IPS DF 6.9 (cell line): ENCODE measurements around the gene SHISAL1.

Source experiments
- DNase-seq: peaks from one replicate; pipeline ENCODE4 v3.0.0-alpha.2; 2013; ENCODE audit warnings: low read depth, low spot score
- H3K27ac ChIP-seq: one replicate; pipeline ENCODE4 v1.5.1; 2013; ENCODE audit warnings: low read length, control low read depth
- H3K27me3 ChIP-seq: 2 replicates; pipeline ENCODE4 v1.6.1; 2013; ENCODE audit warnings: mild to moderate bottlenecking, low read length; ENCODE audit not compliant: control insufficient read depth, insufficient read depth
- H3K36me3 ChIP-seq: 2 replicates; pipeline ENCODE4 v1.6.1; 2013; ENCODE audit warnings: low read length; ENCODE audit not compliant: control insufficient read depth, insufficient read depth
- H3K4me1 ChIP-seq: 2 replicates; pipeline ENCODE4 v1.6.1; 2013; ENCODE audit warnings: low read length; ENCODE audit not compliant: control insufficient read depth, insufficient read depth
- H3K4me3 ChIP-seq: 2 replicates; pipeline ENCODE4 v1.5.1; 2013; ENCODE audit warnings: mild to moderate bottlenecking, low read length
- H3K9me3 ChIP-seq: 2 replicates; pipeline ENCODE4 v1.6.1; 2013; ENCODE audit warnings: low read length, inconsistent platforms; ENCODE audit not compliant: control insufficient read depth, insufficient read depth
- WGBS: extraction: QIAGEN DNeasy Blood & Tissue Kit; methylation state at CpG from one replicate; pipeline ENCODE4 v1.1.7; 2013; ENCODE audit warnings: mixed read lengths, missing lambda C conversion rate; ENCODE audit not compliant: insufficient read length, insufficient coverage; 5-methylcytosine and 5-hydroxymethylcytosine counted together

The SHISAL1 gene

DNA sequence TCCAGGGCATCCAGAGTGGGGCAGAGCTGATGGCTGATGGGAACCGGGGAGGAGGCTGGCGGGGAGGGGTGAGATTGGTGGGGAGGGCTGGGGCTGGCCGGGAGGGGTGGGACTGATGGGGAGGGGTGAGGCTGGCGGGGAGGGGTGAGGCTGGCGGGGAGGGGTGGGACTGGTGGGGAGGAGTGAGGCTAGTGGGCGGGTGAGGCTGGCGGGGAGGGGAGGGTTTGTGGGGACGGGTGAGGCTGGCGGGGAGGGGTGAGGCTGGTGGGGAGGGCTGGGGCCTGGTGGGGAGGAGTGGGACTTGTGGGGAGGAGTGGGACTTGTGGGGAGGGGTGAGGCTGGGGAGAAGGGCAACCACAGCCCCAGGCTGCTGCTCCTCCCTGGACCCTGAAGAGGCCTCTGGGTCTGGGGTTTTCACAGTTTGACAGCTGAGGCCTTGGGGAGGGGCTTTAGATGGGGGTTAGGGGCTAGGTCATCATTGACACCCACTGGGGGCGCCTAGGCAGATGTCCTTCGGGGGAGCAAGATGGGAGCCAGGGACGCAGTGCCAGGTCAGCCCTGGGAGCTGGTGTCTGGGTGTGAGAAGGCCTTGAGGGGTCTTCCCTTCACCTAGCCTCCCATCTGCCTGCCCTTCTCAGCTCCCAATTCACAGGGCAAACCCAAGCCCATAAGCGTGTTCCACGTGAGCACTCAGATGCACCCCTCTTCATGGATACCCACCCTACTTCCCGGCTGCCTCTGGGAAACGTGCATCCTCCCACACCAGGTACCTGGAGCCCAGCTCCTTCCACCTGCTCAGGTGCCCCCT lies 105.4 kb downstream of the SHISAL1 start:
- Histone ChIP-seq H3K36me3 (no peaks in the 10 kb centered on the region), H3K4me3 (no peak overlapping the region), H3K9me3 (no peaks in the 10 kb centered on the region), H3K27me3 (no peaks in the 10 kb centered on the region), H3K27ac (no peak overlapping the region), H3K4me1 (peaks cover 2% of the 10 kb centered on the region; the same call in 1 of the 2 replicates)
- WGBS = no CpG with 5 or more reads among the region's 16 CpGs
- no peak for DNase-seq

DNA sequence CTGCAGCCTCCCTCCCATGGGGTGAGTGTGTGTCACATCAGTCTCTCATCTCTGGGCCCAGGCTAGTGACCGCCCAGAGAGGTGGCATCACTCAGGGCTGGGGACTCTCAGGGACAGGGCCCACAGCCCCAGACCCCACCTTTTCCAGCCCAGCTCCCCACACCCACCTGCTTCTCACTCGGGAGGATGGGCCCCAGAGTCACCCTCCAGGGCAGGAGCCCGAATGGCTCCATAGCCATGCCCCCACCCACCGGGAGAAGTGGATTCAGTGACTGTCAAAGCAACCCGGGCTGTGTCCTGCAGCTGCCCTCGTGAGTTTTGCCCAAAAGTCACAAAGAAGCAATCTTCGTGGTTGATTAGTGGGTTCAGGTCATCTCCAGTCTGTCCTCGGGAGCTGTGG lies 106.1 kb downstream of the SHISAL1 start:
- no CpG with 5 or more reads among the region's 8 CpGs for WGBS
- no peaks in the 10 kb centered on the region; the same call in 1 of the 2 replicates for H3K4me1 ChIP-seq
- H3K4me3 ChIP-seq = no peak overlapping the region
- no peak for DNase-seq
- H3K27ac ChIP-seq = no peak overlapping the region
- no peaks in the 10 kb centered on the region for H3K9me3 ChIP-seq
- no peaks in the 10 kb centered on the region for H3K36me3 ChIP-seq
- no peaks in the 10 kb centered on the region for H3K27me3 ChIP-seq

DNA sequence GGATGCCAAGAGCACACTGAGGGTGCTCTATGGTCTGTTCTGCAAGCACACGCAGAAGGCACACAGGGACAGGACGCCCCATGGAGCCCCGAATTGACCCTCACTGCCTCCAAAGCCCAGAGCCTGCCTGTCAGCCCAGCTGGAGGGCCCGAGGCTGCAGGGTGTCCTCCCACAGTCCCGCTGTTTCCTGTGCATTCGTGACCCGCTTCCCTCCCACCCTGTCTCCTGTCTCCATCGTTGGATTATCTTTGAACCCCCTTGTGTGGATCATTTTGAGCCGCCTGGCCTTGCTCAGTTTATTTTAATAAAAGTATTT lies 106.5 kb downstream of the SHISAL1 start:
- no peak overlapping the region for H3K27ac ChIP-seq
- H3K9me3 ChIP-seq = no peaks in the 10 kb centered on the region
- H3K4me3 ChIP-seq = no peak overlapping the region
- H3K27me3 ChIP-seq = no peaks in the 10 kb centered on the region
- no peak for DNase-seq
- no peaks in the 10 kb centered on the region for H3K4me1 ChIP-seq
- no CpG with 5 or more reads among the region's 9 CpGs for WGBS
- H3K36me3 ChIP-seq = no peaks in the 10 kb centered on the region

DNA sequence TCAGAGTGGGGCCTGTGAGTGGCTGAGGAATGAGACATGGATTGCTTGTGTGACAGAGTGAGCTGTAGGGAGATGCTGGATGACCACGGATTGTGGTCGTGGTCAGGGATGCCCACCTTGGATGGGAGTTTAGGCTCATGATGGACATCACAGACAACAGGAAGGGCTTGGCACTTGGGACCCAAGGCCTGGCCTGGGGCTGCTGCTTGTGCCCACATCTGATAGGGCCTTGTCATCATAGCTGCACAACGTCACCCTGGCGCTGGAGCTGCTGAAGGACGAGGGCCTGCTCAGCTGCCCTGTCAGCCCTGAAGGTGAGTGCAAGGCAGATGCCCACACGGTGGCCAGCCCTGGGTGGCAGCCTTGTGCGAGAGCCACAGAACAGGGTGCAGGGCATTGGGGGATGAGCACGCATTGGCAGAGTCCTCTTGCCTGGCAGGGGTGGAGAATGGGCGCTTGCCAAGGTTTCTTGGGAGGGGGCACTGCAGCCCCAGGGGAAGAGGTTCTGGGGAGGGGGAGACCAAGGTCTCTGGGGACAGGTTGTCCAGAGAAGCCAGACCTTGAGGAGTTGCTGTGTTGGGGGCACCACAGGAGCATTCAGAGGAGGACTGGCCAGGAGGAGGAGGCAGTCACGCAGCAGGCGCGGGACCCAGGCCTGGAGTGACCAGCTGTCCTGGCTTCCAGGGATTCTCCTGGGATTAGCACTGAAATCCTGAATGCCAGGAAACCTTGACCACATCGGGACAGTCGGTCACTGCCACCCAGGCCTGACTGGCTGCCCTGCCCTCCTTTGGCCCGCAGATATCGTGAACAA lies 107.0 kb downstream of the SHISAL1 start:
- no peaks in the 10 kb centered on the region for H3K4me1 ChIP-seq
- H3K9me3 ChIP-seq = no peaks in the 10 kb centered on the region
- no peak overlapping the region for H3K27ac ChIP-seq
- no CpG with 5 or more reads among the region's 16 CpGs for WGBS
- no peak for DNase-seq
- no peaks in the 10 kb centered on the region for H3K27me3 ChIP-seq
- no peak overlapping the region for H3K4me3 ChIP-seq
- H3K36me3 ChIP-seq = no peaks in the 10 kb centered on the region

DNA sequence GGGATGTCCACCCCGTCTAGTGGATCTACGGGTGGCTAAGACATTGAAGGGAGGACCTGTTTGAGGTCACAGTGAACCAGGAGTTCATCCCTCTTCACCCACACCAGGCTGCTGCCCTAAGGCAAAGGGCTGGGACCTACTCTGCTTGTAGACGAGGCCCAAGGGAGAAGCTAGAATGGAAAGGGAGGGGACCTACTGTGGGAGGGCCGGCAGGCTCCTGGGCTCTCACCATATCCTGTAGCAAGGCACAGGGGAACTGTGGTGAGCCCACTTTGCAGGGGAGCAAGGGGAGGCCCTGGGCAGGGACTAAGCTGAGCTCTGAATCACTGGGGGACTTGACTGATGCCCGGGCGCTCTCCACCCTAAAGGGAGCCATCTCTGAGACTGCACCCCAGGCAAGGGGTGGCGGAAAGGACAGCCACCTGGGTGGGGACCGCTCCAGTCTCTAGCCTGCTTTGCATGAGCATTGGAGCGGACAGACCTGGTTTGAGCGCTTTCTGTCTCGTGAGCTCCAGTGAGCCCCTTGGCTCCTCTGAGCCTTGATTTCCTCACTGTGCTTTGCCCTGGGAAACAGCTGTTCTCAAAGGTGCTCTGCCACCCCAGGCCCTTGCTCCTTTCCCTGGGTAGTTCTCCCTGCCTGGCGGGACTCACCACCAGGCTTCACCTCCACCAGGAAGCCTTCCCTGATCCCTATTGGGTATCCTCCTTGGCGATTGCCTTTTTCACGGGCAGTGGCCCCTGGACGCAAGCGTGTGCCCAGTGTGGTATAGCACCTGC lies 107.8 kb downstream of the SHISAL1 start:
- Histone ChIP-seq H3K4me3 (no peak overlapping the region), H3K4me1 (no peaks in the 10 kb centered on the region), H3K9me3 (no peaks in the 10 kb centered on the region), H3K27me3 (no peaks in the 10 kb centered on the region), H3K27ac (no peak overlapping the region), H3K36me3 (no peaks in the 10 kb centered on the region)
- no peak for DNase-seq
- no CpG with 5 or more reads among the region's 16 CpGs for WGBS

DNA sequence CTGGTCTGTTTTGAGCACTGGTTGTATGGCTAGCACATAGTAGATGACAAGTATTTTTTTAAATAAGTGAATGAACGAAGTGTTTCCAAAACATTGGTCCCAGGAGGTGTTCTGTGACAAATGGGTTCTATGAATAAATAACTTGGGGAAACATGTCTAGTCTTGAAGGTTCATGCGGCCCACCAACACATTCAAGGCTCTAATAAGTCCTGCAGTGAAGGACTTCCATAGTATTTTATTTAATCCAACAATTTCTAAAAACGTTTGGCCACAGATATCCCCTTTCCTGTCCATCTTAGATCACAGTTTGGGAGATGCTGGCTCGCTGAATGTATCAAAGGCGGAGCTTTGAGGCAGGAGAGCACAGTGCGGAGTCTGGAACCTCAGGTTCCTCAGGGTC lies 109.5 kb downstream of the SHISAL1 start:
- H3K36me3 ChIP-seq = no peaks in the 10 kb centered on the region
- no peaks in the 10 kb centered on the region; the same call in 1 of the 2 replicates for H3K4me1 ChIP-seq
- no peak for DNase-seq
- H3K27me3 ChIP-seq = no peaks in the 10 kb centered on the region
- H3K4me3 ChIP-seq = no peak overlapping the region
- H3K9me3 ChIP-seq = no peaks in the 10 kb centered on the region
- no peak overlapping the region for H3K27ac ChIP-seq
- WGBS = no CpG with 5 or more reads among the region's 6 CpGs

DNA sequence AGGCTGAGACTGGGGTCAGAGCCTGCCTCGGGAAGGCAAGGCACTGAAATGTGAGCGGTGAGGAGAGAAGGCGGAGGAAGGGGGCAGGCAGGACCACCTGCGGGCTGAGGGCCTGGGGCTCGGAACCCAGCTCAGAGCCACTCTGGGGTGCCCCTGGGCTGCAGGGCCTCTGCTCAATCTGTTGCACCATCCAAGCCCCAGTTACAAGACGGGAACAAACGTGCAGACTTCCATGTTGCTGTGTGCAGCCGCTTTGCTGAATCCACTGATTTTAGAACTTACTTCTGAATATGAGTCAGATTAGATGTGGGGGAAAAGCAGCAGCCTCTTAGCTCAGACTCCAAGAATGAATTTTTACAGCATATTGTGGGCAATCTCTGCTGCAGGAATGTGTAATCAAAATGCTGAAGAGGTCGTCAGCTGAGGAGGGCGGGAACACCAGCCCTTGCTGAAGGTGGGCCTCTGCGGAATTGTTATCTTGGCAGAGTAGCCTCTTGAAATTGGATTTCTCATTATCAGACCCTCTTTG lies 110.4 kb downstream of the SHISAL1 start:
- Histone ChIP-seq H3K27ac (no peak overlapping the region), H3K4me3 (no peak overlapping the region), H3K27me3 (no peaks in the 10 kb centered on the region), H3K9me3 (no peaks in the 10 kb centered on the region), H3K4me1 (no peaks in the 10 kb centered on the region; the same call in 1 of the 2 replicates), H3K36me3 (no peaks in the 10 kb centered on the region)
- DNase-seq = no peak
- WGBS = no CpG with 5 or more reads among the region's 11 CpGs

DNA sequence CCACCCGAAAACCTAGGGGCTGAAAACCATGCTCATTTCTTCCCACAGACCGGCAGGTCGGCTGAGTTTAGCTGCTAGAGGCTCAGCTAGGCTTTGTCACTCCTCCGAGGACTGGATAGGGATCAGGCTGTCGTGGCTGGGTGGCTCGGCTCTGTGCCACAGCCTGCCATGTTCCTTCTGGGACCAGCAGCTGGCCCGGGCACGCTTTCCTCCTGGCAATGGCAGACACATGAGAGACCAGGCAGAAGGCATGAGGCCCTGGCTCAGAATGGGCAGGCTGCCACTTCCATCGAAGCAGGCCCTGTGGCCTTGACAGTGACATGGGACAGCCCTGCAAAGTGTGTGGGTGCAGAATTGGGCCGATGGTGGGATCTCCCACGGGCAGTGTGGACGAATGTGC lies 111.1 kb downstream of the SHISAL1 start:
- H3K27ac ChIP-seq = no peak overlapping the region
- H3K4me1 ChIP-seq = no peaks in the 10 kb centered on the region; the same call in 1 of the 2 replicates
- no CpG with 5 or more reads among the region's 12 CpGs for WGBS

DNA sequence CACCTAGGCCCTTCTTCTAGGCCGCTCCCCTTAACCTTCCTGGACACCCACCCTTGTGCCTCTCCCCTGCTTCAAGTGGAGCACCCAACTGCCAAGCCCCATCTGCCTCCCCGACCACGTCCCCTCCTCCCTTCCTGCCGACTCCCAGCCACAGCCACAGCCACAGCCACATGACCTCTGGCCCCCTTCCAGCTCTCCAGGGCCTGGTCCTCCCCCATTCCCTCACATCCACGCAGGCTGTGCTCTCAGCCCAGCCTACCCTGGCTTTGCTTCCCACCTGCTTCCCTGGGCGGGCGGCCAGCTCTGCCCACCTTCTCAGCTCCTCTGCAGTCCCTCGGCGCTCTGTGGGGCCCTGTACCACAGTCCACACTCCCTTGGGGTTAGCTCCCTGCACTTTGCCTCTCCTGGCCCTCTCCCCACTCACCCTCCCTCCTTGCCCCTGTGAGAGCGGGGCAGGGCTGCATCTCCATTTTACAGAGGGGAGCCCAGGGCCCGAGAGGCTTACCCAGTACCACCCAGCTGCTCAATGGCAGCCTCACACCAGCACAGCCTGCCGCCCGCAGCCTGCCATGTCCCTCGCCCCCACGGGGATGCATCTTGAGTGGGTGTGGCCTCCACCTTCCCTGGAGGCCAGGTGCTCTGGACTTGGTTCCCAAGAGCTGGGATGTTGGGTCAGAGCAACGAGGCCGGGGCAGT lies 111.7 kb downstream of the SHISAL1 start:
- Histone ChIP-seq H3K27ac (no peak overlapping the region), H3K4me1 (no peaks in the 10 kb centered on the region; the same call in 1 of the 2 replicates), H3K4me3 (no peak overlapping the region), H3K9me3 (no peaks in the 10 kb centered on the region), H3K27me3 (no peaks in the 10 kb centered on the region), H3K36me3 (no peaks in the 10 kb centered on the region)
- DNase-seq = no peak
- WGBS = no CpG with 5 or more reads among the region's 17 CpGs

More for the DNA sequence above, 111.1 kb downstream of the SHISAL1 start:
- Histone ChIP-seq H3K27me3 (no peaks in the 10 kb centered on the region), H3K36me3 (no peaks in the 10 kb centered on the region), H3K4me3 (no peak overlapping the region), H3K9me3 (no peaks in the 10 kb centered on the region)
- no peak for DNase-seq
